GM12892 (cell line): ENCODE results near the gene HOOK2.

Source experiments
- POLR2A ChIP-seq: IDR thresholded peaks from 2 replicates; pipeline ENCODE4 v1.6.1; 2011; ENCODE audit warnings: low read depth, low read length, control low read depth
- POLR2AphosphoS5 ChIP-seq: IDR thresholded peaks from 2 replicates; pipeline ENCODE4 v1.6.1; 2011; ENCODE audit warnings: low read depth, low read length, control low read depth
- TAF1 ChIP-seq: IDR thresholded peaks from 2 replicates; pipeline ENCODE4 v1.6.1; 2011; ENCODE audit warnings: low read depth, mild to moderate bottlenecking, control low read depth, low read length, borderline replicate concordance

GRCh38 chr19:12792853-12793289 is 17.5 kb upstream of the HOOK2 start:
- TF ChIP-seq POLR2AphosphoS5 (no peak), POLR2A (no peak), TAF1 (no peak)
